ENCODE results near the gene ZC3H10. TPM values are rescaled to one million over a fixed set of nuclear protein-coding genes. Genes with fewer than 3 reads are reported as not detected.

Gene ZC3H10
- total RNA-seq, 4 donors from 2014 or later = 1.3 to 9.8 (median 4.2) TPM

DNA sequence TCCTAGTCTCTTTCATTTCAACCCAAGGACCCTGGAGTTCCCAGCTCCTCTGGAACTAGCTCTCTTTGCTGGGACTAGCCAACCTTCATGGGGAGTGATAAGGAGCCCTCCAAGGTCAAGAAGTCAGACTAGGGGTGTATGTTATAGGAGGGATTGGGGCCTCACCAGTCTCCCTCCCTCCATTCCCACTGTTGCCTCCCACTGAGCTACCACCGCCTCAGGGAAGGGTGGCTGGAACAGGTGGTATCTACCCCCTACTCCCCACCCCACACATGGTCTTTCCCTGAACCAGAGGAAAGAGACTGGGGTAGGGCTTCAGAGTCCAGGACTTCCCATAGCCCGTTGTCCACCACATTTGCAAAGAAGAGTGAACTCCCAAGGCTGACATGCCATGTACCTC lies 35.7 kb upstream of the ZC3H10 start:
- Histone ChIP-seq H3K4me3 (no peak overlapping the region), H3K9me3 (no peaks in the 10 kb centered on the region)
- no peak for DNase-seq

DNA sequence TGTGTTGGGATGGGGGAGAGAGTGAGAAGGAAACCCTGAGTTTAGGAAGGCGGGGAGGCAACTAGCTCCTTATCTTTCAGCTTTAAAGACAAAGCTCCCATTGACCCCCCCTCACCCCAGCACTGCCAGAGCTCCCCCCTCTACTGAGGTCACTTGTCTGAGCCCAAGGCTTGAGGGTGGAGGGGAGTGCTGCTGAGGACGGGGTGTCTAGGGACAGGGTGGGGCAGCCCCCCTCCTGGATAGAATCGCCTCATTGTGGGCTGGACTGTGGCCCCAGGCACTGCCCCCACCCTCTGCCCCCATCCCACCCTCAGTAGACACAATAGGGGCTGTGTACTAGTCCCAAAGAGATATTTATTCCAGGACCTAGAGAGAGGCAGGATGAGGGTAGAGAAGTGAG lies 35.1 kb upstream of the ZC3H10 start:
- TF ChIP-seq, protein P1, sequence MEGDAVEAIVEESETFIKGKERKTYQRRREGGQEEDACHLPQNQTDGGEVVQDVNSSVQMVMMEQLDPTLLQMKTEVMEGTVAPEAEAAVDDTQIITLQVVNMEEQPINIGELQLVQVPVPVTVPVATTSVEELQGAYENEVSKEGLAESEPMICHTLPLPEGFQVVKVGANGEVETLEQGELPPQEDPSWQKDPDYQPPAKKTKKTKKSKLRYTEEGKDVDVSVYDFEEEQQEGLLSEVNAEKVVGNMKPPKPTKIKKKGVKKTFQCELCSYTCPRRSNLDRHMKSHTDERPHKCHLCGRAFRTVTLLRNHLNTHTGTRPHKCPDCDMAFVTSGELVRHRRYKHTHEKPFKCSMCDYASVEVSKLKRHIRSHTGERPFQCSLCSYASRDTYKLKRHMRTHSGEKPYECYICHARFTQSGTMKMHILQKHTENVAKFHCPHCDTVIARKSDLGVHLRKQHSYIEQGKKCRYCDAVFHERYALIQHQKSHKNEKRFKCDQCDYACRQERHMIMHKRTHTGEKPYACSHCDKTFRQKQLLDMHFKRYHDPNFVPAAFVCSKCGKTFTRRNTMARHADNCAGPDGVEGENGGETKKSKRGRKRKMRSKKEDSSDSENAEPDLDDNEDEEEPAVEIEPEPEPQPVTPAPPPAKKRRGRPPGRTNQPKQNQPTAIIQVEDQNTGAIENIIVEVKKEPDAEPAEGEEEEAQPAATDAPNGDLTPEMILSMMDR (IDR thresholded peaks at IDR 0.05) = no peak
- no peak for TF ChIP-seq POLR2A (IDR thresholded peaks at IDR 0.05)
- H3K4me3 ChIP-seq = no peak overlapping the region
- no peaks in the 10 kb centered on the region for H3K9me3 ChIP-seq
- H3K36me3 ChIP-seq = no peaks in the 10 kb centered on the region
- peaks cover 0 to 4% of the 10 kb centered on the region in 2 donors for H3K4me1 ChIP-seq
- no peak overlapping the region for H3K27ac ChIP-seq
- DNase-seq = no peak
- H3K27me3 ChIP-seq = no peaks in the 10 kb centered on the region
- intact Hi-C loops (cut with DNase I; ENCODE audit: low total_unique reads) = no loop called here

More for the DNA sequence above, 35.7 kb upstream of the ZC3H10 start:
- Histone ChIP-seq H3K27me3 (no peaks in the 10 kb centered on the region), H3K36me3 (no peaks in the 10 kb centered on the region), H3K27ac (no peak overlapping the region), H3K4me1 (peaks cover 0 to 4% of the 10 kb centered on the region in 2 donors)
- intact Hi-C loops (cut with DNase I; ENCODE audit: low total_unique reads) = no loop called here
- TF ChIP-seq, protein P1 (IDR thresholded peaks at IDR 0.05) = no peak
- no peak for TF ChIP-seq POLR2A (IDR thresholded peaks at IDR 0.05)

- TF ChIP-seq, protein P1 (IDR thresholded peaks at IDR 0.05) = no peak
- TF ChIP-seq POLR2A (IDR thresholded peaks at IDR 0.05) = no peak
- Histone ChIP-seq H3K4me1 (peaks cover 0 to 3% of the 10 kb centered on the region in 2 donors), H3K4me3 (no peak overlapping the region), H3K27me3 (no peaks in the 10 kb centered on the region), H3K9me3 (no peaks in the 10 kb centered on the region), H3K36me3 (no peaks in the 10 kb centered on the region), H3K27ac (no peak overlapping the region)
- intact Hi-C loops (cut with DNase I; ENCODE audit: low total_unique reads) = no loop called here
- no peak for DNase-seq
These were observed 33.0 kb upstream of the ZC3H10 start for GRCh38 chr12:56084958-56085543.

DNA sequence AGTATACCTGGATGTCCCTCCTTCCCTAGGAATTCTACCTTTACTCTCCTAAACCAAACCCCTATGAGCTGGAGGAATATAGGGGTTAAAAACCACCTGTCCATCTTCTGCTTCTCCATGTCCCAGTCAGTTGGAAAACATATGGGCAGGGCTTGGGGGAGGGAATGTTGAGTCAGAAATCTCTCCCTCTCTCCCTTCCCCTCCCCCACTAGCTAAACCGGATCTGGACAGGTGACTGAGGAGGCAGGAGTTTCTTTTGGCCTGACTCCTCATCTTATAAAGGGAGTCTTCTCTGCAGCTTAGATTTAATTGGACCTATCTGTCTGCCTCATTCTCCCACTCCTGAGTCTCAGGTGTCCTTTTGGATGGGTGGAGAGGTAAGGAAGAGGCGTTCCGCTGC lies 32.0 kb upstream of the ZC3H10 start:
- TF ChIP-seq, protein P1 (IDR thresholded peaks at IDR 0.05) = no peak
- no peak for TF ChIP-seq POLR2A (IDR thresholded peaks at IDR 0.05)
- Histone ChIP-seq H3K36me3 (no peaks in the 10 kb centered on the region), H3K4me1 (no peaks in the 10 kb centered on the region), H3K27me3 (no peaks in the 10 kb centered on the region), H3K27ac (no peak overlapping the region), H3K9me3 (no peaks in the 10 kb centered on the region), H3K4me3 (no peak overlapping the region)
- DNase-seq = no peak
- intact Hi-C loops (cut with DNase I; ENCODE audit: low total_unique reads) = no loop called here

GRCh38 chr12:56086608-56087007 lies 31.5 kb upstream of the ZC3H10 start:
- DNase-seq = no peak
- Histone ChIP-seq H3K27ac (no peak overlapping the region), H3K27me3 (no peaks in the 10 kb centered on the region), H3K4me3 (no peak overlapping the region), H3K4me1 (no peaks in the 10 kb centered on the region), H3K36me3 (no peaks in the 10 kb centered on the region), H3K9me3 (no peaks in the 10 kb centered on the region)
- TF ChIP-seq, protein P1 (IDR thresholded peaks at IDR 0.05) = no peak
- no peak for TF ChIP-seq POLR2A (IDR thresholded peaks at IDR 0.05)
- intact Hi-C loops (cut with DNase I; ENCODE audit: low total_unique reads) = no loop called here

Measured in uterus (tissue), 4 donors.